DOHH2 (cell line): ENCODE measurements around the gene SCAMP4.
"Not testable (repeated sequence)": the region's sequence is repeated elsewhere in the genome, so short reads cannot be mapped to it uniquely, and the experiment has no call there.

Experiments
- H3F3A ChIP-seq: fragments of 200-600 bp; sonication (generic), shearing (Covaris generic); 2 replicates; pipeline ENCODE4 v1.6.0; 2016; ENCODE audit warnings: antibody characterized with exemption, mild to moderate bottlenecking; ENCODE audit not compliant: control insufficient read depth, insufficient read depth
- H3K27ac ChIP-seq: fragments of 200-600 bp; sonication (generic); 2 replicates; pipeline ENCODE4 v1.5.1; 2014; ENCODE audit warnings: low read depth, mild to moderate bottlenecking, low read length, moderate library complexity
- H3K27me3 ChIP-seq: fragments of 200-600 bp; sonication (generic); 2 replicates; pipeline ENCODE4 v1.6.1; 2014; ENCODE audit warnings: mild to moderate bottlenecking, low read length, mixed read lengths; ENCODE audit not compliant: control insufficient read depth
- H3K36me3 ChIP-seq: fragments of 200-600 bp; sonication (generic); 2 replicates; pipeline ENCODE4 v1.6.1; 2014; ENCODE audit warnings: mild to moderate bottlenecking, low read length, moderate library complexity, mixed read lengths; ENCODE audit not compliant: control insufficient read depth
- H3K4me1 ChIP-seq: fragments of 200-600 bp; sonication (generic); 2 replicates; pipeline ENCODE4 v1.6.1; 2014; ENCODE audit warnings: mild to moderate bottlenecking, low read length, mixed read lengths; ENCODE audit not compliant: control insufficient read depth
- H3K4me2 ChIP-seq: fragments of 200-600 bp; sonication (generic); 2 replicates; pipeline ENCODE4 v1.6.0; 2014; ENCODE audit warnings: mild to moderate bottlenecking, low read length, moderate library complexity
- H3K4me3 ChIP-seq: fragments of 200-600 bp; sonication (generic); 2 replicates; pipeline ENCODE4 v1.5.1; 2014; ENCODE audit warnings: mild to moderate bottlenecking, low read length, mixed read lengths
- H3K79me2 ChIP-seq: fragments of 200-600 bp; sonication (generic); 2 replicates; pipeline ENCODE4 v1.6.1; 2014; ENCODE audit warnings: mild to moderate bottlenecking, low read length, mixed read lengths; ENCODE audit not compliant: control insufficient read depth
- H3K9me2 ChIP-seq: fragments of 200-600 bp; sonication (generic); replicated peaks from 2 replicates; pipeline ENCODE4 v1.6.1; 2014; ENCODE audit warnings: mild to moderate bottlenecking, low read length, mixed read lengths; ENCODE audit not compliant: control insufficient read depth
- H3K9me3 ChIP-seq: fragments of 200-600 bp; sonication (generic); 2 replicates; pipeline ENCODE4 v1.6.1; 2014; ENCODE audit warnings: antibody characterized with exemption, low read length, mixed read lengths; ENCODE audit not compliant: control insufficient read depth, insufficient read depth
- H4K20me1 ChIP-seq: fragments of 200-600 bp; sonication (generic); 2 replicates; pipeline ENCODE4 v1.6.0; 2014; ENCODE audit warnings: low read depth, mild to moderate bottlenecking, antibody characterized with exemption, low read length, moderate library complexity; ENCODE audit not compliant: control insufficient read depth, insufficient read depth
- EZH2phosphoT487 ChIP-seq: fragments of 200-600 bp; sonication (generic); IDR thresholded peaks from 2 replicates; pipeline ENCODE4 v1.6.1; 2017; ENCODE audit warnings: borderline replicate concordance, mild to moderate bottlenecking, antibody characterized with exemption, low read length, moderate library complexity, mixed read lengths
- TF ChIP-seq, protein P1 (sequence below): fragments of 200-600 bp; sonication (generic); IDR thresholded peaks from one replicate; pipeline ENCODE4 v1.5.1; 2014; ENCODE audit warnings: antibody characterized with exemption, mild to moderate bottlenecking, low read depth, low read length; ENCODE audit not compliant: poor library complexity, severe bottlenecking

SCAMP4 gene

DNA sequence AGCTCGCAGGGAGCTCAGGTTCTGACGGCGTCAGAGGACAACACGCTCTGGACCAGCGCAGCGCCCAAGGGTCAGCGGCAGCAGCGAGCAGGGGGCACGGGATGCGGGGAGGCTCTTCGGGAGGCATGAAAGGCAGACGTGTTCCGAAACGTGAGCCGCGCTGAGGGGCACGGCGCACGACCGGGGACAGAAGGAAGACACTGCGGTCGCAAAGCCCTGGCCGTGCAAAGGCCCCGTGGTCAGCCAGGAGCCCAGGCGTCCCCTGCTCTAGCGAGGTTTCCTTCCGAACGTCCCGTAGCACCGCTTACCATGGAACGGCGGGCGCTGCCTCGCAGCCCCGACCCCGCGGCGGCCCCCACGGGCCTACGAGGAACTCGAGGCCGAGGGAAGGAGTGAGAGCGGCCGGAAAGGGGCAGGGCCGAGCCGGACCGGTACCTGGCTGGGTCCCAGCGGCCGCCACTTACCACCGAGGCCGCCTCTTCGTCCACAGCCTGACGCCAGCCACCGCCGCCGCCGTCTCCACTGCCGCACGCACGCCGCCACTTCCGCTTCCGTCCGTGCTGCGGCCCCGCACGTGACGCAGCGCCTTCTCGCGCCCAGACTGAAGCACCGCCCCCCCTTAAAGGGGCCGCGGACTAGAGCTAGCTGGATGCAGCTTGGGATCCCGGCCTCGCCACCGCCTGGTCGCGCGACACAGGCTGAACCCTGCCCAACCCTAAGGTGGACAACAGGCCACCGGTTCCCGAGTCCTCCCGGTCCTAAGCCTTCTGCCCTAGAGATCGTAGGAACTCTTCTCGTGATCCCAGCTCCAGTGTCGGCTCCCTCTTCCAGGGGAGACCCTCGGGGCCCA is 29.3 kb upstream of the SCAMP4 start:
- H3K27ac ChIP-seq = peak overlapping the region; percentile 47
- H3K4me1 ChIP-seq = peaks cover 16% of the 10 kb centered on the region
- peak overlapping the region; percentile 75 for H3K4me2 ChIP-seq
- peaks cover 65% of the 10 kb centered on the region for H3K79me2 ChIP-seq
- TF ChIP-seq, protein P1, sequence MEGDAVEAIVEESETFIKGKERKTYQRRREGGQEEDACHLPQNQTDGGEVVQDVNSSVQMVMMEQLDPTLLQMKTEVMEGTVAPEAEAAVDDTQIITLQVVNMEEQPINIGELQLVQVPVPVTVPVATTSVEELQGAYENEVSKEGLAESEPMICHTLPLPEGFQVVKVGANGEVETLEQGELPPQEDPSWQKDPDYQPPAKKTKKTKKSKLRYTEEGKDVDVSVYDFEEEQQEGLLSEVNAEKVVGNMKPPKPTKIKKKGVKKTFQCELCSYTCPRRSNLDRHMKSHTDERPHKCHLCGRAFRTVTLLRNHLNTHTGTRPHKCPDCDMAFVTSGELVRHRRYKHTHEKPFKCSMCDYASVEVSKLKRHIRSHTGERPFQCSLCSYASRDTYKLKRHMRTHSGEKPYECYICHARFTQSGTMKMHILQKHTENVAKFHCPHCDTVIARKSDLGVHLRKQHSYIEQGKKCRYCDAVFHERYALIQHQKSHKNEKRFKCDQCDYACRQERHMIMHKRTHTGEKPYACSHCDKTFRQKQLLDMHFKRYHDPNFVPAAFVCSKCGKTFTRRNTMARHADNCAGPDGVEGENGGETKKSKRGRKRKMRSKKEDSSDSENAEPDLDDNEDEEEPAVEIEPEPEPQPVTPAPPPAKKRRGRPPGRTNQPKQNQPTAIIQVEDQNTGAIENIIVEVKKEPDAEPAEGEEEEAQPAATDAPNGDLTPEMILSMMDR = no peak
- no peak for TF ChIP-seq EZH2phosphoT487
- no peaks in the 10 kb centered on the region for H3F3A ChIP-seq
- peaks cover 11% of the 10 kb centered on the region; the same call in 1 of the 2 replicates for H4K20me1 ChIP-seq
- H3K9me2 ChIP-seq = no peaks in the 10 kb centered on the region
- H3K27me3 ChIP-seq = no peaks in the 10 kb centered on the region
- no peaks in the 10 kb centered on the region for H3K9me3 ChIP-seq
- peaks cover 36% of the 10 kb centered on the region for H3K36me3 ChIP-seq
- H3K4me3 ChIP-seq = peak overlapping the region; percentile 87

DNA sequence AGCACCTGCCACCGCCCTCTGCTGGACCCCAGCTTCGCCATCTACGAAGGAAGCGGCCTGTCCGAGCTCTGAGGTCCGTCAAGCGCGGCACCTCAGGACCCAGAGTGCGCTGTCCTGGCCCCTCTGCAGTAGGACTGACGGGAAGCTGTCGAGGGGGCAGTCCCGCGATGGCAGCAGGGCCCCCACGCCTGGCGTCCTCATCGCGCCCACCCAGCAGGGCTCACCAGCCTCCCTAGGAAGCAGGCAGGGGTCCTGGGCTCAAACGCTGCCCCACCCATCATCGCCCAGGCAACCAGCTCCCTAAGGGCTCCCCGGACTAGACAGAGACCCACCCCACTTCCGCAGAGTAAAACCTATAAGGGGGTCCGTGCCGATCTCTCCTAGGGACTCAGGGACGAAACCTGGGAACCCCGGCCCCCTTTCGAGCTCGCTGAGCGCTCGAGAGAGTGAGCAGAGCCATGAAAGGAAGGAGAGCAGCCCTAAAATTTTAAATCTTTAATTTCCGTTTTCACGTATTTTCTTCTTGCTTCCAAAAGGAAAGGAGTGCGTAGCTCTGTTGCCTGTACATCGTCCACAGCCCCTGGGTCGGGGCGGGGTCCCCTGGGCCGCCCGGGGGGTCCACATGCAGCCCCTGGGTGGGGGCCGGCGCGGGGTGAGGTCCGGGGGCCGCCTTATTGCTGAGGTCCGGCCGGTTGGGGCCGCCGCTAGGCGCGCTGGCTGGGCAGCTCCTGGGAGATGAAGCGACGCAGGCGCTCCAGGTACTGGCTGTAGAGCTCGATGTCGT is 28.5 kb upstream of the SCAMP4 start:
- not testable (repeated sequence) for H3K9me3 ChIP-seq, H3F3A ChIP-seq, H3K9me2 ChIP-seq, H3K27me3 ChIP-seq
- TF ChIP-seq, protein P1 = peak; percentile 56
- H3K4me1 ChIP-seq = peaks cover 16% of the 10 kb centered on the region
- H3K4me2 ChIP-seq = peak overlapping the region; percentile 75
- peaks cover 29% of the 10 kb centered on the region for H3K36me3 ChIP-seq
- peak overlapping the region; percentile 47 for H3K27ac ChIP-seq
- peaks cover 61% of the 10 kb centered on the region for H3K79me2 ChIP-seq
- H4K20me1 ChIP-seq = peaks cover 11% of the 10 kb centered on the region; the same call in 1 of the 2 replicates
- H3K4me3 ChIP-seq = peak overlapping the region; percentile 87

DNA sequence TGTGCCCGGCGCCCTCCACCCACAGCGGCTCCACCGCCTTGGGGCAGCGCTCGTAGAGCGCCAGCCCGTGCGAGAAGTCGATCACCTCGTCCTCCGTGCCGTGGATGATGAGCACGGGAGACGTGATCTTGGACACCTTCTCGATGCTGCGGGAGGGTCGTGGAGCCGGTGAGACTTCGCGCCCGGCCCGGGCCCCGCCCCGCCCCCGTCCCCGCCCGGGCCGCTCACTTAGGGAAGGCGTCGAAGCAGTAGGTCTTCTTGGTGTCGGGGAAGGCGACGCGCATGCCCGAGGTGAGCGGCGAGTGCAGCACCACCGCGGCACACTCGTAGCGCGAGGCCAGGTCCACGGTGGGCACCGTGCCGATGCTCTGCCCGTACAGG is 27.9 kb upstream of the SCAMP4 start:
- not testable (repeated sequence) for H3K9me3 ChIP-seq, H3K27me3 ChIP-seq, H3K9me2 ChIP-seq, H3K4me2 ChIP-seq, H3K4me3 ChIP-seq, H3F3A ChIP-seq, H3K27ac ChIP-seq
- peaks cover 61% of the 10 kb centered on the region for H3K79me2 ChIP-seq
- H3K36me3 ChIP-seq = peaks cover 32% of the 10 kb centered on the region
- H3K4me1 ChIP-seq = peaks cover 21% of the 10 kb centered on the region
- H4K20me1 ChIP-seq = peaks cover 12% of the 10 kb centered on the region; the same call in 1 of the 2 replicates

DNA sequence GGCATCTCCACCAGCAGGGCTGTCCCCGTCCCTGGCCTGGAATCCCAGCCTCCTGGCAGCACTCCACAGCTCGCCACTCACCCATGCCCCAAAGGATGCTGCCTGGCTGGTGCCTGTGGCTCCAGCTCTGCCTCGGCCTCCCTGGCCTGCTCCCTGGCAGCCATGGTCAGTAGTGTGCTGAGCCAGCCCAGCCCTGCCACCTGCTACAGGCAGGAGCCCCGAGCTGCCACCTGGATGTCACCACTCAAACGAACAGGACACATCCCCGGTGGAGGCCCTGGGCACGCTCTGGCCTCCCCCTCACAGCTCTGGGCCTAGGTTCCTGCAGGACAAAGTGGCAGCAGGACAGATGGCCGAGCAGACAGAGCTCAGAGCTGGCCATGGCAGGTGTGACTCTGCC is 26.6 kb upstream of the SCAMP4 start:
- H3K27ac ChIP-seq, H3K9me2 ChIP-seq, H3K9me3 ChIP-seq, H3K4me2 ChIP-seq, H3K4me3 ChIP-seq, H3F3A ChIP-seq, H3K27me3 ChIP-seq: not testable (repeated sequence)
- Histone ChIP-seq H4K20me1 (peaks cover 22% of the 10 kb centered on the region; the same call in 1 of the 2 replicates), H3K79me2 (peaks cover 61% of the 10 kb centered on the region), H3K36me3 (peaks cover 28% of the 10 kb centered on the region), H3K4me1 (peaks cover 33% of the 10 kb centered on the region)

DNA sequence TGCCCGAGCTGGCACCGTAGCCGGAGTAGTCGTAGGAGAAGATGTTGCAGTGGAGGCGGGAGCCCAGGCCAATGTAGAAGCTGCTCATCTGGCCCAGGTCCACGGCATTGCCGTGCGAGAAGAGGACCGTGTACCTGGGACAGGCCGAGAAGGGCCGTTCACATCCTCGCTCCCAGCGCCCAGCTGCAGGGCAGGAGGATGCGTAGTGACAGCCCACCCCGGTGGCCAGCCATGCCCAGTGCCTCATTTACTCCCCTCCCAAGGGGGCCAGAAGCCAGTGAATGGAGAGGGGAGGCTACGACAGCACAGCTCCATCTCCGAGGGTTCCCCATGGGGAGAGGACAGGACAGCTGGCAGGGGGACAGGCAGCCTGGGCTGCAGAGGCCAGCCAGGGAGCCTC is 25.2 kb upstream of the SCAMP4 start:
- H3K4me2 ChIP-seq, H3F3A ChIP-seq, H3K9me3 ChIP-seq, H3K4me3 ChIP-seq, H3K27me3 ChIP-seq, H3K9me2 ChIP-seq, H3K27ac ChIP-seq: not testable (repeated sequence)
- peaks cover 61% of the 10 kb centered on the region for H3K79me2 ChIP-seq
- peaks cover 23% of the 10 kb centered on the region for H3K36me3 ChIP-seq
- H4K20me1 ChIP-seq = peaks cover 26% of the 10 kb centered on the region
- peaks cover 36% of the 10 kb centered on the region for H3K4me1 ChIP-seq
